ENCODE measurements around the gene F5. TPM values are rescaled to one million over a fixed set of nuclear protein-coding genes. Genes with fewer than 3 reads are reported as not detected.
A peak's percentile ranks its signal among the peaks of the same experiment; 100 is the strongest.

Gene F5
- total RNA-seq (2021) = not detected in 2 replicates
- Bru-seq, nascent RNA = not detected
- not detected for BruChase-seq, experiment 1, labeled RNA remaining after a 2-hour chase
- percentile 1 among the genes with signal in this experiment for BruChase-seq, experiment 2, labeled RNA remaining after a 6-hour chase
- long read RNA-seq = 0 reads

- Histone ChIP-seq H3K36me3 (ENCODE audit: insufficient read depth, low read length, poor library complexity, severe bottlenecking) (no peaks in the 10 kb centered on the region), H3K27me3 (replicated peaks; ENCODE audit: insufficient read depth, low read depth, low read length, poor library complexity) (peaks cover 73% of the 10 kb centered on the region), H3K4me3 (ENCODE audit: low read depth, low read length, poor library complexity, severe bottlenecking) (no peak within 1 kb of the TSS), H3K9me3 (ENCODE audit: low read depth, low read length, poor library complexity, severe bottlenecking) (no peaks in the 10 kb centered on the region), H3K27ac (ENCODE audit: low read depth, low read length, poor library complexity, severe bottlenecking) (no peak within 1 kb of the TSS), H3K4me1 (ENCODE audit: insufficient read depth, low read length, poor library complexity, severe bottlenecking) (no peaks in the 10 kb centered on the region)
- TF ChIP-seq EZH2 (IDR thresholded peaks at IDR 0.05; ENCODE audit: borderline replicate concordance, low read depth, low read length, poor library complexity, severe bottlenecking) = no peak
- TF ChIP-seq, protein P1, sequence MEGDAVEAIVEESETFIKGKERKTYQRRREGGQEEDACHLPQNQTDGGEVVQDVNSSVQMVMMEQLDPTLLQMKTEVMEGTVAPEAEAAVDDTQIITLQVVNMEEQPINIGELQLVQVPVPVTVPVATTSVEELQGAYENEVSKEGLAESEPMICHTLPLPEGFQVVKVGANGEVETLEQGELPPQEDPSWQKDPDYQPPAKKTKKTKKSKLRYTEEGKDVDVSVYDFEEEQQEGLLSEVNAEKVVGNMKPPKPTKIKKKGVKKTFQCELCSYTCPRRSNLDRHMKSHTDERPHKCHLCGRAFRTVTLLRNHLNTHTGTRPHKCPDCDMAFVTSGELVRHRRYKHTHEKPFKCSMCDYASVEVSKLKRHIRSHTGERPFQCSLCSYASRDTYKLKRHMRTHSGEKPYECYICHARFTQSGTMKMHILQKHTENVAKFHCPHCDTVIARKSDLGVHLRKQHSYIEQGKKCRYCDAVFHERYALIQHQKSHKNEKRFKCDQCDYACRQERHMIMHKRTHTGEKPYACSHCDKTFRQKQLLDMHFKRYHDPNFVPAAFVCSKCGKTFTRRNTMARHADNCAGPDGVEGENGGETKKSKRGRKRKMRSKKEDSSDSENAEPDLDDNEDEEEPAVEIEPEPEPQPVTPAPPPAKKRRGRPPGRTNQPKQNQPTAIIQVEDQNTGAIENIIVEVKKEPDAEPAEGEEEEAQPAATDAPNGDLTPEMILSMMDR (conservative IDR thresholded peaks at IDR 0.05; ENCODE audit: low read depth, low read length) = peak; percentile 62
- POLR2A ChIA-PET (ENCODE audit: low non-redundant PET) = no interaction called here
- DNase-seq (ENCODE audit: low spot score) = peak; percentile 73
- intact Hi-C loops (cut with micrococcal nuclease; ENCODE audit: unreplicated experiment) = no loop called here
- BruUV-seq (replicated peaks) = no TSS peak
- CTCF ChIA-PET = interaction anchor here (0.6 to 1.0 kb wide), 4 partner anchors 9 to 223 kb away, joined by 3 to 4 read pairs (median 3); no protein-coding TSS in a partner anchor
Measured at GRCh38 chr1:169586395-169587255, at the start of gene F5. Gene F5 (minus strand): TSS chr1:169586481. CDS start chr1:169586386, 95 bp downstream.

DNA sequence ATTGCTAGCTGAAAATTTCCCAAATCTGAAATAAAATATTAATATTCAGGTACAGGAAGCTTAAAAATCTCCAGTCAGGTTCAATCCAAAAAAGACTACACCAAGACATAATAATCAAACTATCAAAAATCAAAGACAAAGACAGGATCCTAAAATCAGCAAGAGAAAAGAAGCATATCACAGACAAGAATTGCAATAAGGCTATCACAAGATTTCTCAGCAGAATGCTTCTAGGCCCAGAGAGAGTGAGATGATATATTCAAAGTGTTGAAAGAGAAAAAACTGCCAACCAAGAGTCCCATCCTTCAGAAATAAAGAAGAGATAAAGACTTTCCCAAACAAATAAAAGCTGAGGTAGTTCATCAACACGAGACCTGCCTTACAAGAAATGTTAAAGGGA is 48.6 kb upstream of the F5 start:
- Histone ChIP-seq H3K36me3 (ENCODE audit: insufficient read depth, low read length, poor library complexity, severe bottlenecking) (no peaks in the 10 kb centered on the region), H3K27ac (ENCODE audit: low read depth, low read length, poor library complexity, severe bottlenecking) (no peak overlapping the region), H3K4me1 (ENCODE audit: insufficient read depth, low read length, poor library complexity, severe bottlenecking) (no peaks in the 10 kb centered on the region), H3K27me3 (replicated peaks; ENCODE audit: insufficient read depth, low read depth, low read length, poor library complexity) (peaks cover 3% of the 10 kb centered on the region), H3K4me3 (ENCODE audit: low read depth, low read length, poor library complexity, severe bottlenecking) (no peak overlapping the region), H3K9me3 (ENCODE audit: low read depth, low read length, poor library complexity, severe bottlenecking) (peaks cover 26% of the 10 kb centered on the region)
- ChIA-PET POLR2A (ENCODE audit: low non-redundant PET) (no interaction called here), CTCF (no interaction called here)
- TF ChIP-seq, protein P1 (conservative IDR thresholded peaks at IDR 0.05; ENCODE audit: low read depth, low read length) = no peak
- no peak for TF ChIP-seq EZH2 (IDR thresholded peaks at IDR 0.05; ENCODE audit: borderline replicate concordance, low read depth, low read length, poor library complexity, severe bottlenecking)
- intact Hi-C loops (cut with micrococcal nuclease; ENCODE audit: unreplicated experiment) = no loop called here
- no TSS peak for BruUV-seq (replicated peaks)
- no peak for DNase-seq (ENCODE audit: low spot score)

DNA sequence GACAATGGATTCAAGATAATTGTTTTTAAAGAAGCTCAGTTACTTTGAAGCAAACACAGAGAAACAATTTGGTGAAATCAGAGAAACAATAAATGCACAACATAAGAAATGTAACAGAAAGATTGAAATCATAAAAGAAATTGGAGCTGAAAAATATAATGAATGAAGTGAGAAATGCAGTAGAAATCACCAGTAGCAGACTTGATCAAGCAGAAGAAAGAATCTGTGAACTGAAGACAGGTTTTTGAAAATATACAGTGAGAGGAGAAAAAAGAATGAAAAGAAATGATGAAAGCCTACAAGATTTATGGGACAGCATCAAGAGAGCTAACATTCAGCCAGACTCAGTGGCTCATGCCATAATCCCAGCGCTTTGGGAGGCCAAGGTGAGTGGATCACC is 47.9 kb upstream of the F5 start:
- peaks cover 26% of the 10 kb centered on the region for H3K9me3 ChIP-seq (ENCODE audit: low read depth, low read length, poor library complexity, severe bottlenecking)
- TF ChIP-seq, protein P1 (conservative IDR thresholded peaks at IDR 0.05; ENCODE audit: low read depth, low read length) = no peak
- TF ChIP-seq EZH2 (IDR thresholded peaks at IDR 0.05; ENCODE audit: borderline replicate concordance, low read depth, low read length, poor library complexity, severe bottlenecking) = no peak
- ChIA-PET CTCF (no interaction called here), POLR2A (ENCODE audit: low non-redundant PET) (no interaction called here)
- H3K4me3 ChIP-seq (ENCODE audit: low read depth, low read length, poor library complexity, severe bottlenecking) = no peak overlapping the region
- no peak for DNase-seq (ENCODE audit: low spot score)
- H3K36me3 ChIP-seq (ENCODE audit: insufficient read depth, low read length, poor library complexity, severe bottlenecking) = no peaks in the 10 kb centered on the region
- BruUV-seq (replicated peaks) = no TSS peak
- peaks cover 3% of the 10 kb centered on the region for H3K27me3 ChIP-seq (replicated peaks; ENCODE audit: insufficient read depth, low read depth, low read length, poor library complexity)
- no peak overlapping the region for H3K27ac ChIP-seq (ENCODE audit: low read depth, low read length, poor library complexity, severe bottlenecking)
- no peaks in the 10 kb centered on the region for H3K4me1 ChIP-seq (ENCODE audit: insufficient read depth, low read length, poor library complexity, severe bottlenecking)
- intact Hi-C loops (cut with micrococcal nuclease; ENCODE audit: unreplicated experiment) = no loop called here

All from A673 (cell line).